HTERT RPE-1 (cell line): ENCODE data around the gene RPS6KB1.
"Not testable (repeated sequence)": the region's sequence is repeated elsewhere in the genome, so short reads cannot be mapped to it uniquely, and the experiment has no call there.

Experiments
- in situ Hi-C: fragments of 300-500 bp; cut with MboI; formaldehyde crosslinking; loops from 4 replicates; pipeline ENCODE4 v1.14.3; 2020; ENCODE audit warnings: low sequenced_read_pairs

The RPS6KB1 gene

GRCh38 chr17:59870482-59870881 lies 22.4 kb upstream of the RPS6KB1 start:
- in situ Hi-C loops: no loop called here

- in situ Hi-C loops: no loop called here
Observed at GRCh38 chr17:59872351-59872750, 20.6 kb upstream of the RPS6KB1 start.

- in situ Hi-C loops: not testable (repeated sequence)
Observed at GRCh38 chr17:59873414-59873813, 19.5 kb upstream of the RPS6KB1 start.

- in situ Hi-C loops: no loop called here
Observed at GRCh38 chr17:59874376-59874775, 18.5 kb upstream of the RPS6KB1 start.

GRCh38 chr17:59876107-59876506 lies 16.8 kb upstream of the RPS6KB1 start:
- in situ Hi-C loops: no loop called here

GRCh38 chr17:59877965-59878364 lies 15.0 kb upstream of the RPS6KB1 start:
- in situ Hi-C loops: no loop called here

GRCh38 chr17:59878624-59879023 lies 14.3 kb upstream of the RPS6KB1 start:
- in situ Hi-C loops: no loop called here

GRCh38 chr17:59884861-59885260 lies 8.1 kb upstream of the RPS6KB1 start:
- in situ Hi-C loops: no loop called here

- in situ Hi-C loops: no loop called here
Observed at GRCh38 chr17:59888145-59888750, 4.7 kb upstream of the RPS6KB1 start.

- in situ Hi-C loops: no loop called here
Observed at GRCh38 chr17:59890720-59891119, 2.2 kb upstream of the RPS6KB1 start.

- in situ Hi-C loops: no loop called here
Observed at GRCh38 chr17:59892251-59892923, 534 bp upstream of the RPS6KB1 start.

- in situ Hi-C loops: no loop called here
Observed at GRCh38 chr17:59893676-59894100, 767 bp downstream of the RPS6KB1 start.

- in situ Hi-C loops: no loop called here
Observed at GRCh38 chr17:59897090-59897489, 4.2 kb downstream of the RPS6KB1 start.

GRCh38 chr17:59899099-59899498 lies 6.2 kb downstream of the RPS6KB1 start:
- in situ Hi-C loops: no loop called here

GRCh38 chr17:59901604-59902003 lies 8.7 kb downstream of the RPS6KB1 start:
- in situ Hi-C loops: no loop called here

- in situ Hi-C loops: no loop called here
Observed at GRCh38 chr17:59903455-59903854, 10.5 kb downstream of the RPS6KB1 start.

- in situ Hi-C loops: no loop called here
Observed at GRCh38 chr17:59907467-59907866, 14.5 kb downstream of the RPS6KB1 start.

- in situ Hi-C loops: no loop called here
Observed at GRCh38 chr17:59914274-59914854, 21.4 kb downstream of the RPS6KB1 start.

- in situ Hi-C loops: no loop called here
Observed at GRCh38 chr17:59916446-59916845, 23.5 kb downstream of the RPS6KB1 start.

- in situ Hi-C loops: not testable (repeated sequence)
Observed at GRCh38 chr17:59920637-59921036, 27.7 kb downstream of the RPS6KB1 start.

- in situ Hi-C loops: not testable (repeated sequence)
Observed at GRCh38 chr17:59930121-59930520, 37.2 kb downstream of the RPS6KB1 start.

- in situ Hi-C loops: not testable (repeated sequence)
Observed at GRCh38 chr17:59930768-59931167, 37.8 kb downstream of the RPS6KB1 start.
